HG02938 (cell line): ENCODE results near the gene KLHL2.
"Not testable (repeated sequence)": the region's sequence is repeated elsewhere in the genome, so short reads cannot be mapped to it uniquely, and the experiment has no call there.

Experiments used
- ATAC-seq: cut with Tn5 transposase; IDR thresholded peaks from one replicate; pipeline ENCODE4 v1.9.1; 2021; ENCODE audit warnings: mild to moderate bottlenecking, moderate library complexity; ENCODE audit not compliant: unreplicated experiment

The KLHL2 gene

DNA sequence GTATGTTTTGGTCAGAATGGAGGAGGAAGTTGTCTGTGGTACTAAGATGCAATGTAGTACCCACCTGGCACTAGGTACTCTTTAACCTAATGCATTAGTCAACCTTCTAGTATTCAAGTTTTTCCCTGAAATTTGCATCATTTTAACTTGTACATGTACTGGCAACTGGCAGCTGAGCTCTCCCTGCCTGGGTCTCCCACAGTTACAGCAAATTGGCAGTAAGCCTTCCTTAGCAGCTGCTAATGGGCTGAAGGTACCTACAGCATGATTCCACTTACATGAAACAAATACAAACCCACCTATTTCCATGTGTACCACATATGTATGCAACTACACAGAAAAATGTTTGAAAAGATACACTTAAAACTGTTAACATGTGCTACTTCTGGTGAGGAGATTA, 8.1 kb upstream of the KLHL2 start:
- ATAC-seq, result no peak

DNA sequence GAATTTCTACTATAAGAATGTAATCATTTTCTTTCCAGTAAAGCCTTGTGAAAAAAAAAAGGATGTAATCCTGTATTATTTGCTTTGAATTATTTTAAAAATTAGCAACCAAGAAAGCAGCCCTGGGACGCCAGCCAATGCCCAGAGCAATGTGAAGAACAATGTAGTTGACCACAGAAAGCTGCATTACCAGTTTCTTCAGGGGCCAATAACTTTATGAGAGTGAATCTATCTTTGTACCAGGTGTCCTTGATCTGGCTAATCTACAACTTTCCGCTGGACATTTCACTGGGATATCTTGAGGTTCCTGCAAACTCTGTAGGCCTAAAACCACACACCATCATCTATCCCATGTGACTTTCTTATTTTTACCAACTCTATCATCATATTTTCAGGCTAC, 7.6 kb upstream of the KLHL2 start:
- ATAC-seq, result no peak

DNA sequence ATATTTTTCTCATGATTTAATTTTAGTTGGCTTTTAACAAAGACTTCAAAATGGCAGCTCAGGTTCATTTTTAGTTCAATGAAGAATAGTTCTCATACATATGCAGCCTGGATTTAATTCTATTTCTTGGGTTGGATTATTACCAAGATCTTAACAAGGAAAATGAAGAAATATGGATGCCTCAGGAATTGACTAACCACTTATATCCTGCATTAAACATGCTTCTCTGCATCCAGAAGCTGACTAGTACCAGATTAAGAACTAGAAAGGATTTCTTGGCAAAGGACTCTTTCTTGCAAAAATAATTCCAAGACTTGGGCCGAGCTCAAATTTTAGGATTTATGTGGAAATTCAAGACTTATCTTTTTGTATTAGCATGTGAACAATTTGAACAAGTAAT, 5.6 kb upstream of the KLHL2 start:
- no peak for ATAC-seq

DNA sequence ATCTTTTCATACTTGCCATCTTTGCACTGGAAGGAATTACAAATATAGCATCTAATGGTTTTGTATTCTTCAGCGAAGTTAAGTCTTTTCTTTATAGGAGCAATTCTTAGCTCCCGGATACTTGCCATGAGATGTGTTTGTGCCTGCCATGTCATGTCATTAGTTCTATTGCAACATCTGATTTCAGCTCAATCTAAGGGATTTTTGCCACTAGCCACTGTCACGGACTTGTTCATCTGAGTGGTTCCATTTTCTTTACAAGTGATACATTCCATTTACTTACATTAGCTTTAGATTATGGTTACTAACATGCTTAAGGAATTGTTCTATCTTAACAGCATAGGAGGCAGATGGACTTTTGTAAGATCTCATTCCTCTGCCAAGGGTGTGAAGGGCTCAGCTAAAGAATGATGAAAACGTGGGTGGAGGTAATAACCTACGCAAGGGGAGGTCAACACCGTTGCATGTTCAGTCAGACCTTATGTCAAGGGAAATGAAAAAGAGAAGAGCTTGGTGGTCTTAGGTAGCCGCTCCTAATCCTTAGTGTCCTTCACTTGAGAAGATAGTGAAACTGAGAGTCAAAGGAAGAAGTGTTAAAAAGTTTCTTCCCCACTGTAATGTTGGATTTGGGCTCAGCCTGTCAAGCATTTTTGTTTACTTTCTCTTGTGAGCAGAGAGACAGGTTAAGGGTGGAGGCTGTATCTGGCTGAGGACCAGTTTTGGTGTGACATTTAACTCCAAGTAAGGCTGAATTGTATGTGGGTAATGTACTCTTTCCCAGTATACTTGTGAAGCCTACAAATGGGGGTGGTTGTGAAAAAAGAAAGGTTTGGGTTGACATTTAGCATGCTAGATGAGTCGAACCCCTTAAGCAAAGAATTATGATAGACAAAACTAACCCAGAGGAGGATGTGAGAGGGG, 3.6 kb upstream of the KLHL2 start:
- ATAC-seq, result no peak

DNA sequence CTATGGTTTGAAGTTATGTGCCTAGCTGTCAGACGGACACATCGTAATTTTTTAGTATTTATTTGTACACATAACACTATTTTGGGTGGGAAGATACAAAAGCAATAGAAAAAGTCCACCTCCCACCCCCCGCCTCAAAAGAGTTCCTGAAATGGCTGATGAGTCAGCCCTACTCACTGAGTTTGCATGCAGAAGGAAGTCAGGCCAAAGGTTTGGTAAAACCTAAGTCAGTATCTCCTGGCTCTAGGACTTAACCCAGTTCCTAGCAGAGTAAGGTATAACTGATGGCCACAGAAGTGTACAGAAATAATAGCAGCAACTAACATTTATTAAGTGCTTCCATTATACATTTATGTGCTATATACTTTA, 2.9 kb upstream of the KLHL2 start:
- ATAC-seq, result no peak

DNA sequence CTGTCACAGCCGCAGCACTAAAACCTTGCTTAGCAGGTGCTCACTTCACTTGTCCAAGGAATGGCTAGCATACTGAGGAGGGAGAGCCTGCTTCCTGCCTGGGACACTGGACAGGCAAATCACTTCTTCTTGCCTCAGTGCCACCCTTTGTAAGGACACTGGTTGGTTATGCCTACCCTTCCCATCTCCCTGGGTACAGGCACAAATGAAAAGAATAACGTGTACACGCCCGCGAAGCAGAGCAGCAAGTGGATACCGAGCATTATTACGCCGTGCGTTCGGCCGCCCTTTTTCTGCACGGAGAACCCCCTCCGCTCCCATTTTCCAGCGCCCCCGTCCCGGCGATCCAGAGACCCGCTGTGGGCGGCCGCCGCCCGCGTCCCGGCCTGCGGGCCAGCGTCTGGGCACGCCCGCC, 338 bp upstream of the KLHL2 start:
- ATAC-seq, result peak; percentile 33

DNA sequence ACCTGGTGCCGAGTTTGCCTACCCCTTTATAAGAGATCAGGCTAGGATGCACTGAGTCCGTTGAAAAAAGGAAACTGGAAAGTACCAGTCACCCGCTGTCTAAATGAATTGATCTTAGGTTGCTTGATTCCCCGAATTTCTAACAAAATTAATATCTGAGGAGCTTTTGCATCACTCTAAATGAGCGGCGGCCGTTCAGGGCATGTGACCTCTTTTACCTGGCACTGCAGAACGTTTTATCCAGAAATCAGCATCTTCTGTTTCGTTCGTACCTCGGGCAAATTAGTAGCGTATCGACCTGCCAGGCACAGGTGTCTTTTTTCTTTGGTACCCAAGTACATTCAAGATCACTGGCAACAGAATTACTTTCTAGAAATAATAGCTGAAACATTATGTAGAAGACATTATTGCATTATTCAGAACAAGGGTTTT, 876 bp downstream of the KLHL2 start:
- ATAC-seq, result peak; percentile 31

DNA sequence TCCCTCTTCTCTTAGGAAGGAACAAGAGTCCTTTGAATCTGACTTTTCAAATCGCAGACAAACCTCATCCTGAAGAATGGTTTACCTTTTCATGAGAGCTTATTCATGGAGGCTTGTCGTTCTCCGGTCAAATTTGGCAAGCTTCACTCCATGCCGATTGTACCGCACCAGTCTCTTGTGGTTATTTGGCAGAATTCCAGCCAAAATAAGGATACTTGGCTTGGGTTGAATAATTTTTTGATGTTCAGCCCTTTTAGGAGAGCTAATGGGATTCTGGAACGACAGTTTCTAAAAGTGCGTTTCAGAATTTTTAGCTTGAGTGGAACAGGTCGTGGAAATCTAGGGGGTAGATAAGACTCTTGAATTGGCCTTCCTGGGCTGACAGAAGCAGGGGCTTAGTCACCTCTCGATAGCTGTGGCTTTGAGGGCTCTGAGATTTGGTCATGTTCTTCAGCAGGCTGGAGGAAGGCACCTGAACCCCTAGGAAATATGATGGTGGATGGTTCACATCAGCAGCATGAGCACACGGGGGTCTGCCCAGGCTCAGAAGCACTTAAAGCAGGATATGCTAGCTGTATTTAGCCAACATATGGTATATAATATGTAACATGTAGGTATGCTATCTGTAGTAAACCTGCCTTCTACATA, 1.5 kb downstream of the KLHL2 start:
- ATAC-seq, result no peak

DNA sequence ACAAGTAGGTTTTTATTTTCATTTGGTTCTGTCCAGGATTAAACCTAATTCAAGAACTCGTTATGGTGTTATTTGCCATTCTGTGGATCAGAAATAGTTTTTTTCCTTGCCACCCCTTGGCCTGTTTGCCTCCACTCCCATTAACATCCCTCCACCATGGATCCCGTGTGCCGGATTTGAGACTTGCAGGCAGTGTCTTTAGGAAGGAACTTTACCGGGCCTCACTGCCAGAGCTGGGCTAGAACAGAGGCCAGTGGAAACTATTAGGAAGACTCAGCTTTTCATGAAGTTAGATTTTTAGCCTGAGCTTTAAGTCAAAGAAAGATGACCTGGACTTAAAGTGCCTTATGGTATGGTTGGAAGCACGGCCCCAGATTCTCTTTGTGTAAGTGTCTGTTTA, 2.4 kb downstream of the KLHL2 start:
- ATAC-seq, result no peak

DNA sequence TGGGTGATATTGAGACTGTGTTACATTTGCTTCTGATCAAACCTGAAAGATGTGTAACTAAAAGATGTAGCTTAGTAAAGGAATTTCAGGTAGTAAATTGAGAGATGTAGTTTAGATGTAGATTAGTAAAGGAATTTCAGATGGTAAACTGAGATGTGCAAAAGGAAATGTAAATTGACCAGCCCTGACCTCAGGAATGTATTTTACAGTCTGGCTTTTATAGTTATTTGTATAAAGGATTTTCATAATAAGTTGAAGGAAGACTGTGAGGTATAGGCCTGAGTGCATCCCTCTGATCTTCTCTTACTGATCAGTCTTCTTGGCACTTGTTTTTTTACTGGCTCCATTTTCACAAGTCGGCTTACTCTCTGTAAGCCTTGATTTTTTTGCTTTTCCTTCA, 3.2 kb downstream of the KLHL2 start:
- no peak for ATAC-seq

DNA sequence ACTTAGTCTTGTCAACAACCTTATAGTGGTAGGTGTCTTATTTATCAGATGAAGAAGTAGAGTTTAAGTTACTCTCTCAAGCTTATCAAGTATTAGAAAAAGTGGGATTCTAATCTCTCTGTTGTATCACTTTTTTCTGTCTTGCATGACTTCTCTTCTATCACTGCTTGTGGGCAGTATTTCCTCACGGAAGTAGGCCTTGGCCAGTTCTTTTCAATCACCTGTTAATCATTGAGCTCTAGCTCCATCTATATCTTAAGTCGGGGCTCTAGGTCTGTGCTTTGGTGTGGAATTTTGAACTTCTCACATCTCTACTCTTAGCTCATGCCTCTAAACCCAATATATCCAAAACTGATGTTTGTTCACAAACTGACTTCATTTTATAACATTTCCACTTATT, 5.3 kb downstream of the KLHL2 start:
- ATAC-seq, result not testable (repeated sequence)

DNA sequence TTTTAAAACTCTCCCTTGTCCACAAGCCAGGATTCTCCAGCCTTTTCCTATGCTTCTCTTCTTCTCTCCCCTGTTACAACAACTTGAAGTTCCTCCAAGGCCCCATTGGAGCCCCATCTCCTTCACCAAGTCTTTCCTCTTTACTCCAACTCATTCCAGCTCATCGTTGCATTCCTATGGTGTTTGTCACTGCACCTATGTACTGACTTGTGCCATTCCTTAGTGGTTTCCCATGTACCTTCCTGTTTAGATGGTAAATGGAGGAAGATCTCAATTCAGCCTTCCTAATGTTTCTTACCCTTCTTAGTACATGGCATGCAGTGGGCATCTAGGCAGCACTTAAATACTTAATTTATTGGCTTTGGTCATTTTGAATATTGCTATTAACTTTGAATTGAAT, 6.0 kb downstream of the KLHL2 start:
- not testable (repeated sequence) for ATAC-seq

DNA sequence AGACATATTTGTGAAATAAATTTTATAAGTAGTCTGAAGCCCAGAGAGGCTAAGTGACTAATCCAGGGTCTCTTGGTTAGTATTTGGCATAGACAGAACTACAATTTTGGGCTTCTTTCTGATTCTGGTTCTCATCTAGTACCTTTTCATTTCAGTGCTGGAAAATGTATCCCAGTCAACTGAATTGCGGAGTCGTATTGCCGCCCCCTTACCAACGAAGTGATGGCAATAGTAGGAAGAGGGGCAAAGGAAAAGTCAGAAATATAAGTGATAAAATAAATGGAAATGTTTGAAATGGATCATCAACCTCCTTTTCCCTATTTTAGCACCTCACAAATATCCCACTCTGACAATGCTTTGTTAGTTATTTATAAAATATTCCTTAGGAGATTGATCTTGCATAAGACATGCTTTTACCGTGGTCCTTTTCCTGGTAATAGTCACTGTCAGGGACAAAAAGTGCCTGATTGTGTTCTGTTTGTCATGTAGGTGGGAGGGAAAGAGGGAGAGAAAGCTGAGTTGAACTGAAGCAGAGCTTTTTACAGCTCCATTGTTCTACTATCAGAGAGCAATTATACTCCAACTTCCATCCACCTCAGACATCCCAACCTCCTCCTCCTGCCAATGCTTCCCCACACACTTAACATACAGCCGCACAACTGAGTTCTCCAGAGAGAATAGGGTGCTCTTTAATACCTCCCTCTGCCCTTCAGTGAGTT, 6.8 kb downstream of the KLHL2 start:
- ATAC-seq, result not testable (repeated sequence)

DNA sequence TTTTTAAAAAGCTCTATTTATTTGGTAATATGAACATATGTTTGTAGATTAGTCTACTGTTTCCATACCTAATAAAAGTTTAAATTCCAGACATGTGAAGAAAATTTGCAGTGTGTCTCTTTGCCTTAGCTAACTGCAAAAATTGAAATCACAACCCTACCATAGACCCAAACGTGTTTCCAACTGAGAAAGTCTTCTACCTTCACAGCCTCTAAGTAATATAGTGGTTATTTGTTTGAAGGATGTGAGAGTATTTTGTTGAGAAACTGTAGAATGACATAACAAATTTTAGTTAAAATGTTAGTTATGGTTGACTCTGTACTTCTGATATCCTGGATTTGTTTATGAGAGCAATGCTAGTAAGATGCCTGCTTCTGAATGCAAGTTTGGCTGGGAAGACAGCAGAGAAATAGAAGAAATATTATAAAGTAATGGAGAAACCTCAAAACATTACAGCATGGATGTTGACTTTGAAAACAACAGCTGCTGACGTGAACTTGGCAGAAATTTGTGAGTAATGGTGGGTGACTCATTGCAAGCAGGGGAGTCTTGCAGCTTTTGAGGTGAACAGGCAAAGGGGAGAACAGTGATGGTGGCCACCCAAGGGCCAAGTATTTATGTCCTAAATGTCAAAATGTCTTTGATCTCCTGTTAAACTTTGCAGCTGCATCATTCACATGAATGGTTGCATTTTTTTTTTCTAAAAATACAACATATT, 7.8 kb downstream of the KLHL2 start:
- ATAC-seq, result peak; percentile 68

DNA sequence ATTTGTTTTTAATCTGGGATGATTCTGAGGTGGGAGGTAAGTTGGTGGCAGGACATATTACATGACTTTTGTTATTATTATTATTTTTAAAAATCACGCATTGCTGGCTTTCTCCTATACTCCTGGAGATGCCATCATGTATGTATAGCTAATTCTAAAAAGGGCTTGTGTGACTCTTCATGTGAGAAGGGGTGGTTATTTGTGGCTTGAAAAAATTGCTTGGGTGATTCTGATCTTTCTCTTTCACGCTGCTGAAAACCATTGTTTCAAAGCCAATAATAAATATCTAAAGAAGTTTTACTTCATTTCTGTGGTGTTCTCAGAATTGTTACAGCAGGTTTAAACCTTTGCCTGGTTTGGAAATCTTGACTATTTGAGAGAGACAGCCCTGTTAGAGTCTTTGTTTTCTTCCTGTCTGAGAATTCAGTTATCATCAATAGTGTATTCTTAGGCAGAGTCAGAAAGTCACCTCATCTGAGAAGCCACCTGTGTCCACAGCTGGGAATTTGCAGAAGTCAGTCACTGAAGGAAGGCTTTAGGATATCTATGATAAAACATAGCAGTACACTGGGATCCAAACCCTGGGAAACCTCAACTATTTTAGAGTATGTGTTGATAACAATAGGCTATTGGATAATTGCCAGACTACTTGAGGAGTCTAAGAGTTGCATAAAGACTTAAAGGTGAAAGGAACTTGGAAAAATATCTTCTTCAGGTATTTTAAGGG, 8.6 kb downstream of the KLHL2 start:
- ATAC-seq, result peak; percentile 55

DNA sequence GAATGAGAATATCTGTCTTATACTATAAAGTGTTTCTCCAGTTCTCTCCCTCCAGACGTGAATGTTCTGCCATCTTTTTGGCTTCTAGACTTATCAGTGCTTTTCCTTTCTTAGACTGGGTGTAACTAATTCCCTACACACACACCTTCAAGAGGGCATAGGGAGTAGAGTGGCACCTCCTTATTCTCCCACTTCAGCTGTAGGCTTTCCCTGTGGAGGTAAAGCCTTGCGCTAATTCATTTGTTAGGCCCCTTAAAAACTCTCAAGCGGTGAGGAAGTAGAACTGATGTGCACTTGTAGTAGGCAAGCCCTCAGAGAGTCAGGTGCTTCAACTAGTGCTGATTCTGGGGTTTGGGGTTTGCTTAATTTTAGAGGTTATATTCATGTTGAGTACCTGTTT, 10.0 kb downstream of the KLHL2 start:
- no peak for ATAC-seq

DNA sequence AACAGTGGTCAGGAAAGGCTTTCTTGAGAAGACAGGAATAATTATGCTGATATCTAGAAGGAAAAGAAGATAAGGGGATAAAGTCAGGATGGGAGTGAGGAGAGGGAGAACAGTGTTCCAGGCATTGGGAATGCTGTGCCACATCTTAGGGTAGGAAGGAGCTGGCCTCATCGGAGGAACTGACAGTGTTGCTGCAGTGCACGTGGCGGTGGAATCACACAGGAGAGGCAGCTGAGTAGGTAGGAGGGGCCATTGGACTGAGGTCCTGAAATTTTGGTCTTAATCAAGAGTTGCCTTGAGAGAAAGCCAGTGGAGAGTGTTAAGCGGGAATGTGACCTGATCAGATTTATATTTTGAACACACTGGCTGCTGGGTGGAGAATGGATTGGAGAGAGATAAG, 13.9 kb downstream of the KLHL2 start:
- not testable (repeated sequence) for ATAC-seq

DNA sequence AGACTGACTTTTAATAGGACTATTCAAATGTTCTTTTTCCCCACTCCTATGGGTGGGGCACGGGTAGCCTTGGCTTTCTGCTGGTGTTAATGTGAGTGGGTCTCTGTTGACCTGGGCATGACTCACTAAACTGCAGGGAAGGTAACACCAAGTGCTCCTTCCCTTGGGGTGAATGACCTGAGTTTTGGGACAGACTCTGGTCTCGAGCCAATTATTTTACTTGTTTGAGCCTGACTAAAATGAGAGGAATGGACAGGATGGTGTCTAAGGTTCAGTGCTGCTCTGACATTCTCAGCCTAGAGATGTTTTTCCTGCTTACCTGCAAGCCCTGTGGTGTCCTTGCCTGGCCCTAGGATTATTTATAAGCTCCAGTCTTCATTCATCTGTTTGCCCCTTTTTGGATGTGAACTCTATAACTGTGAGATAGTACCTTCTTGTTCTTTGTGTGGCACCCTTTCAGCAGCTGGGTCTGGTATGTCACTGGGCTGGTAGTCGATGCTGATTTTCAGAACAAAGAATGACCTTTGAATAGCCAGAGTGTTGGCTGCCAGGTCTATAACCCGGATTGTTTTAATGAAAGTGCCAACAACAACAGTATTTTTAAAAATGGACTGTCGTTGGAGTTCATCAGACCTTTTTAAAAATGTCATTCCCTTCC, 14.8 kb downstream of the KLHL2 start:
- ATAC-seq, result not testable (repeated sequence)

DNA sequence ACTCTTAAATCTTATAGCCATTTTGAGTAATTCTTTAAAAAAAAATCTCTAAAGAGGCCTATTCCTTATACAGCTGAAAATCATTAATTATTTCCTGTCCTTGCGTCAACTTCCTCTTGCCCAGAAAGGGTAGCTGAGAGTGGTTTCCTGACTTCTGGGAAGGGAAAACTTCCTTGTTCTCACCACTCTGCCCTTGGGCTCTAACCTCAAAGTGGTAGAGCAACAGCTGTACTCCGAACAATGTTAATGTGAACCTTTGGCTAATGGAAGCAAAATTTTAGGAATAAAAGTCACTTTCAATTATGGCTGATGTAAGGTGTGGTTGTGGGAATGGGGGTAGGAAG, 15.3 kb downstream of the KLHL2 start:
- no peak for ATAC-seq

DNA sequence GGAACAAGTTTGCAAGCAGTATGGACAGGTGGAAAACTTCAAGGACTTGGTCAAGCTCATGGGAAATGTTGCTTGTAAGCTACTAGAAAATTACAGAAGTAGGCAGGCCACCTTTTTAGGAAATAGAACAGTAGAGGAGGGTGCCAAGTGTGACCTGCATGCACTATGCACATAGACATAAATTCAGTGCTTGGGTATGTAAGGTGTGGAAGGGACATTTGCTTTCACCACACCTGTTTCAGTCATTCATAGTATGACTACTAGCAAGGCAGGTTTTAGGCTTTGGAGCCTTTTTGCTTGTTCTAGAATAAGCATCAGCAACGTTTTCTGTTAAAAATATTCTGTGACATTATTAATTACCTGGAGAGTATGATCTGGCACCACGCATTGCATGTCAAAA, 20.0 kb downstream of the KLHL2 start:
- not testable (repeated sequence) for ATAC-seq
